Muscle of back (tissue), 11 donors: Measurements from ENCODE around the gene PTPRJ. TPM values are rescaled to one million over a fixed set of nuclear protein-coding genes. Genes with fewer than 3 reads are reported as not detected.
"Not testable (repeated sequence)": the region's sequence is repeated elsewhere in the genome, so short reads cannot be mapped to it uniquely, and the experiment has no call there.

Source experiments
- DNase-seq, 3 donors: peaks; one replicate each; pipeline versions ENCODE4 v3.0.0 to v3.0.0-alpha.2; 2013
- polyA plus RNA-seq, 10 donors: library from polyadenylated mRNA; unstranded; fragments of 120-200 nt; gene quantifications; one replicate each; pipeline ENCODE4 v1.2.1, GENCODE V29; 2013; ENCODE audit not compliant: insufficient read length in 10 of 10

The PTPRJ gene
- polyA plus RNA-seq, 10 donors = 2.8 to 5.3 (median 3.7) TPM

GRCh38 chr11:48111891-48112290 is 131.5 kb downstream of the PTPRJ start:
- DNase-seq = no peak

- DNase-seq = no peak
Observed at GRCh38 chr11:48114740-48115139, 134.4 kb downstream of the PTPRJ start.

DNA sequence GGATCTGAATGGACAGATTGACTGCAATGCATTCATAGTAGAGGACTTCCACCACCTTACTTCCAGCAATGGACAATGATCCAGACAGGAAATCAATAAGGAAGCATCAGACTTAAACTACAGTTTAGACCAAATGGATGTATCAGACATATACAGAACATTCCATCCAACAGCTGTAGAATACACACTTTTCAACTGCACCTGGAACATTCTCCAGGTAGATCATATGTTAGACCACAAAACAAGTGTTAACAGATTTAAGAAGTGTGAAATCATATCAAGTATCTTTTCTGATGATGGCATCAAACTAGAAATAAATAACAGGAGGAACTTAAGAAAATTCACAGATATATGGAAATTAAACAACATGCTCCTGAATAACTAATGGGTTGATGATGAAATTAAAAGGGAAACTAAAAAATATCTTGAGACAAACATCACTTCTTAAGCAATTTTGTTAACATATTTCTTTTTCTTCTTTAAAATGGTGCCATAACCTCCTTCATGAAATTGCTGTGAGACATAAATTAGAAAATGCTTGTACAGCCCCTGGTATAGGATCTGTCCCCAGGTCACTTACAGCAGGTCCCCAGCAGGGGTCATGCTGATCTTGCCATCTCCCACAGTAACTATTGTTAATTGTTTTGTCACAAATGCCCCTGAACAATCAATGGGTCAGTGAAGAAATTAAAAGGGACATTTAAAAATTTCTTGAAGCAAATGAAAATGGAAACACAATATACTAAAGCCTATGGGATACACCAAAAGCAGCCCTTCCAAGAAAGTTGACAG is 136.3 kb downstream of the PTPRJ start:
- DNase-seq = no peak

GRCh38 chr11:48122246-48122645 is 141.9 kb downstream of the PTPRJ start:
- no peak for DNase-seq

GRCh38 chr11:48122656-48123055 is 142.3 kb downstream of the PTPRJ start:
- DNase-seq = no peak

DNA sequence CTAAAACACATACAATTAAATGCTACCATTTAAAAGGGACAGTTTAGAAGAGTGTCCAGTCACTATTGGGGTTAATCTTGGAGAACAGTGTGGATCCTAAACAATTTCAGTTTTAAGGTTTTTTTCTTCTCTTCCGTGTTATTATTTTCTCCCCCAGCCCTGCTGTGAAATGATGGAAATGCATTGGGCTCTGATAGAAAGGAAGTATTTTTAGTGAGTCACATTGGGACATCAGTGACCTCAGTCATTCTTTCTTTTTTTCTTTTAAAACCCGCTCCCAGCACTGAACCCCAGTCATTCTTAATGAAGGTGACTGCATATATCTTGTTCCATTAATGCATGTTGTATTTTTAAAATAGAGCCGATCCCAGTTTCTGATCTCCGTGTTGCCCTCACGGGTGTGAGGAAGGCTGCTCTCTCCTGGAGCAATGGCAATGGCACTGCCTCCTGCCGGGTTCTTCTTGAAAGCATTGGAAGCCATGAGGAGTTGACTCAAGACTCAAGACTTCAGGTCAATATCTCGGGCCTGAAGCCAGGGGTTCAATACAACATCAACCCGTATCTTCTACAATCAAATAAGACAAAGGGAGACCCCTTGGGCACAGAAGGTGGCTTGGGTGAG is 143.0 kb downstream of the PTPRJ start:
- no peak for DNase-seq

DNA sequence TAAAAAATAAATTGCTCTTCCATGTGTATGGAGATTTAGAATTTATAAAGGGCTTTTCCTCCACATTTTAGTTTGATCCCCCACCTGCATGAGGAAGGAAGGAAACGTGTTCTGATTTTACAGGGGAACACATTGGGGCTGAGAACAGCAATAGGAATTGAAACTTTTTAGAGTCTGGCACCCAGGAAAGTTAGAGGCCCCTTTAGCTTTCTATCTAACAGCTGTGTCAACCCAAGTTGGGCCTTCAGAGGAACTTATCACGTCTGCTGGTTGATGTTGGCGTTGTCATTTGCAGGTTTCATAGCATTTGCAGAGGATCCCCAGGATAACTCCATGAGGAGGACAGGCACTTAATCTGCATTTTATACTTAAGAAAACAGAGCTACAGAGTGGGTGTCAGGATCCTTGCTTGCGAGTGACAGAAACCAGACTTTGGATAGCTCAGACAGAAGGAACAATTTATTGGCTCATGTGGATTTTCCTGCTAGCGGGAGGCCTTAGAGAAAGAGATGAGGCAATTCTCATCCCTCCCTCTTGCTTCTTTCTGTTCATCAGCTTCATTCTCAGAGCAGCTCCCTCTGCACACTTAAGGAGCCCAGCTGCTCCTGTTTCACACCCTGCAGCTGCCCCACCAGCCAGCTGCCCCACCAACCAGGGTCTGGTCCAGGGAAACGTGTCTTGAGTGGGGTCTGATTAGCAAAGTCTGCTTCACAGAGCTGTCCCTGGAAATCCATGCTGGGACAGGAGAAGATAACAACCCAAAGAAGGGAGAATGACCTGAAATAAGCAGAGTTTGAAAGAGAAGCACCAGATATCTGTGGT is 143.8 kb downstream of the PTPRJ start:
- no peak for DNase-seq

GRCh38 chr11:48124880-48125279 is 144.5 kb downstream of the PTPRJ start:
- no peak for DNase-seq

DNA sequence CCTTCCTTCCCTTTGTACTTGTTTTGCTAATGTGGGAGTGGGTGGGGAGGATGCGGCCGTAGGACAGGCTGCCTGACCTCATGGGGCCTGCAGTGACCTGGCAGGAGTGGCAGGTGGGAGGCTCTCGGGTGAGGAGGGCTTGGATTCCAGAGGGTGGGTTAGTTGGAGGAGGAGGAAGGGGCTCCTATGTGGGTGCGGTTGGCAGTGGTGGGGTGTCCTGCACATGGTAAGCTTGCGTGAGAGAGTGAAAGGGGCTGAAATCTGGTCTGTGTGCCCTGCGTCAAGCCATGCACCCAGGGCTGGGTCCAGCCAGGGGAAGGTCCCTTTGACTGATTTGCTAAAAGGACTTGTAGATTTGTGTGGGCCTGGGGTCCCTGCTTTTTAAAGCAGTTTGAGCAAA is 145.5 kb downstream of the PTPRJ start:
- DNase-seq = no peak

GRCh38 chr11:48127521-48128183 is 147.3 kb downstream of the PTPRJ start:
- no peak for DNase-seq

DNA sequence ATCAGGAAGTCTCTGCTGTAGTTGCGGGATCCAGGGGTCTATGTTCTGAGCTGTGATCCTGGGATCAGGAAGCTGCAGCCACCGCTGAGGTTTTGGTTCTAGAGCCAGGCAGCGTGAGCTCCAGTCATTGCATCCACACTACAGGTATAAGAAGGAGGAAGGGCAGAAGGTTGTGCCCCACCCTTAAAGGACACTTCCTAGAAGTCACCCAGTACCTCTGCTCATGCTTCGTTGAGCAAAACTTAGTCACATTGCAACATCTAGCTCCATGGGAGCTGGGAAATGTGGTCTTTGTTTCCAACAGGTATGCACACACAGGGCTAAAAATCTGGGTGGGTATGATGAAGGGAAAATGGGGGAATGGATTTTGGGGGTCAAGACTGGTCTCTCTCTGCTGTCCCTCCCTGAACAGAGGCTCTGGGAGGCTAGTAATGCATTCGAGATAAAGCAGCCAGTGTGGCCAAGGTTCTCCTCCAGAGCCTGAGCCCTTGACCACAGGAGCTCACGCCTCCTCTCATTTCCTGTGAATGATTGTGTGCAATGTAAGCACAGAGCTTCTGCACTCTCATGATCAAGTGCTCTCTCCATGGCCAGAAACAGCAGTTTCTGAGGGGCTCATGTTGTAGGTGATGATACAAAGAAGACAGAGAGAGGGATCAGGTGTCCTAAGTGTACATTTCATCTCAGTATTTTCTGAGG is 149.5 kb downstream of the PTPRJ start:
- DNase-seq = no peak

- DNase-seq = no peak
Observed at GRCh38 chr11:48134221-48134922, 154.0 kb downstream of the PTPRJ start.

DNA sequence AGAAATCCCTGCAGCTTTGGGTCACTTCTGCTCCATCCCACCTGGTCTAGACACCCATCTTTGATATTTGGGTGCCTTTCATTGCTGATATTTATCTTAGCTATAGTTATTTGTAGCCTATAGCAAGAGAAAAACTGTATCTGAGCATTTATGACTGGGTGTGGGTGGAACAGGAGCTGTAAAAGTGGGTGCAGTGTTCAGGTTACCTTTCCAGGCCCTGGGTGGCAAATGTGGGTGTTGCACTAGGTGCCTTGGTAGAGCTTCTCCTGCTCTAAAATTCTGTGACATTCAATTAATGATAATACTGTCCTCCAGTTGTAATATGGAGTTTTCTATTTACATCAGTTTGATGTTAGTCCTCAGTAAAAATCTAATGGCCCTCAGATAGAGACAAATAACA is 157.9 kb downstream of the PTPRJ start:
- no peak for DNase-seq

- DNase-seq = not testable (repeated sequence)
Observed at GRCh38 chr11:48139896-48140295, 159.5 kb downstream of the PTPRJ start.

DNA sequence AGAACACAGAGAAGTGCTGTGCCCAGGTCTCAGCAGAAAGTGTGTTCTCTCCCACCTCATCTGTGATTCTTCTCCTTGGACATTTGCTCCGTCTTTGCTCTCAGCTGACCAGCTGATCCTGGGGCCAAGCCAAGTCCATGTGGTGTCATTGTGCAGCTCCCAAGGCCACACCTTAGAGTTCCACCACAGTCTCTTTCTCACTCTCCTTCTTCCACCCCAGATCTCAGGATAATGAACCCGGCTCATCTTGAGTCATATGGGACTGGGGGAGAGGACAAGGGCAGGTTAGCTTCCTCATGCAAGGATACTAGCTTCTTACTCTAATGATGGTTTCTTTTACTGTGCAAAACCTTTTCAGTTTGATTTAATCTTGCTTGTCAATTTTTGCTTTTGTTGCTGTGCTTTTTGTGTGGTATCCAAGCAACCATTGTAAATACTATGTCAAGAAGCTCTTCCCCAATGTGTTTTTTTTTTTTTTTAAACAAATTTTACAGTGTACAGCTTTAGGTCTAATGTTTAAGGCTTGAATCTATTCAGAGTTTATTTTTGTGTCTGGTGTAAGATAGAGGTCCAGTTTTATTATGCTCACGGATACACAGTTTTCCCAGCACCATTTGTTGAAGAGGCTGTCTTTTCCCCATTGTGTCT is 161.2 kb downstream of the PTPRJ start:
- DNase-seq = peak; percentile 7 to 38 (median 21)

DNA sequence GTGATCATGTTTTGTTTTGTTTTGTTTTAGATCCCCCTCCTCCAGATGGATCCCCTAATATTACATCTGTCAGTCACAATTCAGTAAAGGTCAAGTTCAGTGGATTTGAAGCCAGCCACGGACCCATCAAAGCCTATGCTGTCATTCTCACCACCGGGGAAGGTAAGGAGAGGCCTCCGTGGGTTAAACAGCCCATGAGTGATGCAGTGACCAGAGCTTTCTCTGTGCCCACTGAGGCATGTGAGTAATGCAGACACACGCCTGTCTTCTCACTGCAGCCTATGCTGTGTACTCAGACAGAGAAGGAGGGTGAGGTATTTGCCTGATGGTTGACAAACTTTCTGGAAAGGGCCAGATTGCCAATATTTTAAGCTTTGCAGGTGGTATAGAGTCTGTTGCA is 162.5 kb downstream of the PTPRJ start:
- no peak for DNase-seq

GRCh38 chr11:48148749-48149148 is 168.4 kb downstream of the PTPRJ start:
- DNase-seq = no peak

GRCh38 chr11:48150213-48150612 is 169.9 kb downstream of the PTPRJ start:
- no peak for DNase-seq

DNA sequence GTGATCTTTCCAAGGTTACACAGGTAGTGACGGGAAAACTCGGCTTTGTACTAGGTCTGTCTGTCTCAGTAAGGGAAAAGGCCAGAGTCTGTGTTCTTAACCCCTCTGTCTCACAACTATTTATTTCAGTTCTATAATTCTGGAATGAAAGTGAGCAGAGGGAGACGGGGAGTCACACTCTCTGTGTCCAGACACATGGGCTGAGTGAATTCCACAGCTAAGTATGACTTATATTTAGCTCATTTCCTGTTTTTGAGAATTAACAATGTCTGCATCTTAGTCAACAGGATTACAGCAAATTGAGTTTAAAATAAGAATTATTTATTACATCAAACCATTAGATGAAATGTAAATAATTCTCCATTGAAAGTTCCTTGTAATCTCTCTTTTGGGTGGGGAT is 173.8 kb downstream of the PTPRJ start:
- DNase-seq = no peak
